ENCODE results near the gene MAP3K1.

MAP3K1 gene

DNA sequence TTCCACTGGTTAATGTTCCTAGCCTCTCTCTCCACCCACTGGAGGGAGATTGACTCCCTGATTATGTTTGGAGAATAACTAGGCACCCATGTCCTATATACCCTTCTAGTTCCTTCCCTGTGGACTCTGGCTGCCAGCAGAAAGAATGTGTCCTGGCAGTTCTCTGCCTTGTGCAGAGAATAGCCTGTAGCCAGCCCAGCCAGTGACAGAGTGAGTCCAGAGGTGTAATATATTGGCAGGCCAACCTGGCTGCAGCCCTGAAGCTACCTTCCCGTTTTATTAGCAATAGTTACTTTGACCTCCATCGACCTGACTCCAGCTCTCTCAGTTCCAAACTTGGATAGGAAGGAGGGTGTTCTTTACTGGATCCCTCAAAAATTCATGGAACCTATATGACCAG lies 102.2 kb downstream of the MAP3K1 start:
- no peak overlapping the region for H3K4me3 ChIP-seq (ENCODE audit: low read depth, low read length)
- TF ChIP-seq, protein P1, sequence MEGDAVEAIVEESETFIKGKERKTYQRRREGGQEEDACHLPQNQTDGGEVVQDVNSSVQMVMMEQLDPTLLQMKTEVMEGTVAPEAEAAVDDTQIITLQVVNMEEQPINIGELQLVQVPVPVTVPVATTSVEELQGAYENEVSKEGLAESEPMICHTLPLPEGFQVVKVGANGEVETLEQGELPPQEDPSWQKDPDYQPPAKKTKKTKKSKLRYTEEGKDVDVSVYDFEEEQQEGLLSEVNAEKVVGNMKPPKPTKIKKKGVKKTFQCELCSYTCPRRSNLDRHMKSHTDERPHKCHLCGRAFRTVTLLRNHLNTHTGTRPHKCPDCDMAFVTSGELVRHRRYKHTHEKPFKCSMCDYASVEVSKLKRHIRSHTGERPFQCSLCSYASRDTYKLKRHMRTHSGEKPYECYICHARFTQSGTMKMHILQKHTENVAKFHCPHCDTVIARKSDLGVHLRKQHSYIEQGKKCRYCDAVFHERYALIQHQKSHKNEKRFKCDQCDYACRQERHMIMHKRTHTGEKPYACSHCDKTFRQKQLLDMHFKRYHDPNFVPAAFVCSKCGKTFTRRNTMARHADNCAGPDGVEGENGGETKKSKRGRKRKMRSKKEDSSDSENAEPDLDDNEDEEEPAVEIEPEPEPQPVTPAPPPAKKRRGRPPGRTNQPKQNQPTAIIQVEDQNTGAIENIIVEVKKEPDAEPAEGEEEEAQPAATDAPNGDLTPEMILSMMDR (IDR thresholded peaks at IDR 0.05; ENCODE audit: borderline replicate concordance, insufficient read depth, low read depth, low read length), result no peak

DNA sequence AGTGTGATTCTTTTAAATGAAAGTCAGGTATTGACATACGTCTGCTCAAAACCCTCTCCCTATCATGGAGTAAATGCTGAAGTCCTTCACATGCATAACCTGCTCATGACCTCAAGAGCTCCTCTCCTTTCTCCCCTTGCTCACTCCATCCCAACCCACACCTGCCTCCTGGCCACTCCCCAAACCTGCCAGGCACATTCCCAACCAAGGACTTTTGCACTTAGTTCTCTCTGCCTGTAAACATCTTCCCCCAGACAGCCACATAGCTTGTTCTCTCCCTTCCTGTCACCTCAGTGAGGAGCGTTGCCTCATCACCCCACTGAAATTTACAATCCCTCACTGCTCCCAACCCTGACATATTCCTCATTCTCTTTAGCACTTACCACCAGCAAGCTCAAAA lies 102.7 kb downstream of the MAP3K1 start:
- TF ChIP-seq, protein P1 (IDR thresholded peaks at IDR 0.05; ENCODE audit: borderline replicate concordance, insufficient read depth, low read depth, low read length), result no peak
- no peak overlapping the region for H3K4me3 ChIP-seq (ENCODE audit: low read depth, low read length)

DNA sequence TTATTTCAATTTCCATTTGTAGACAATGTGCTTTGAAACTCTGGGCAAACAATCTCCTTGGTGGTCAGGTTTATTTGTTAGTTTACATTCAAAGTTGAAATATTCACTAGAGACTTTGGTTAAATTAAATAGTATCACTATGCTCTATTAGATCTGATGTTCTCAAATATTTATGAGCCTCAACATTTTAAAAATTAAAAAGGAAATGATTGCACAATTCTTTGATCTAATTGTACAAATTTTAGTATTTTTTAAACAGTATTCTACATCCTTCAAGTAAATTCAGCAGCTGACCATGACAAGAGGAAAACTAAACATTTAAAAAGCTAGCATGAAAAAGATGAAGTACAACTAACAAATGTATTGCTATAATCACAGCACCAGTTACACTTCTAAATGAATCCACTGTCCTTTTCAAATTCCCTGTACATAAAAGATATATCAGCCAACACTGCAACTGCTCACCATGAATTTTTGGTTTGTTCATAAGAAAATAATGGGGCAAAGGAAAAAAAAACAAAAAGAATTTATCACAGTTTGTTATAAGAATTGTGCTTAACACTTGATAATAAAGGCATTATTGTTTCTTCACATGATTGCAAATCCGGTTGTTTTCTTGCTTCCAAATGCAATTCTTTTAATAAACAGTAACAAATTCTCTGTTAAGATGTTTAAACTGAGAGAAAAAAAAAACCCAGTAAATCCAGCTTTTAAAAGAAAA lies 104.8 kb downstream of the MAP3K1 start:
- no peak overlapping the region for H3K4me3 ChIP-seq (ENCODE audit: low read depth, low read length)
- TF ChIP-seq, protein P1 (IDR thresholded peaks at IDR 0.05; ENCODE audit: borderline replicate concordance, insufficient read depth, low read depth, low read length), result no peak

DNA sequence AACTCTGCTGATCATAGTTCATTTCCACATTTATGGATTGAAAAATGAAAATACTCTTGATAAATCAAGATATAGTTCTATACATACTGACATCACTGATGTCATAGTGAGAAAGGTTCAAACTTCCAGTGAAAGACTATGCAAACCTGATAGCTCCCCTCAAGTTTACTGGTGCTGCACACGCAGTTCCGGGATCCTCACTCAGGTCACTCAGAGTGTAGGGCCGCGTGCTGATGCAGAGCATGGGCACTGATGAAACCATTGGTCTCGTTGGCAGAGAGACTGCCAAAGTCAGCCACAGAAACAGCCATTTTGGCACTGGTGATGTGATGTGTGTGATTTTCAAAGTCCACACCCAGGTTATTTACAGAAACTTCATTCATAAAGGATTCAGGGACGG lies 107.6 kb downstream of the MAP3K1 start:
- H3K4me3 ChIP-seq (ENCODE audit: low read depth, low read length), result no peak overlapping the region
- TF ChIP-seq, protein P1 (IDR thresholded peaks at IDR 0.05; ENCODE audit: borderline replicate concordance, insufficient read depth, low read depth, low read length), result no peak

DNA sequence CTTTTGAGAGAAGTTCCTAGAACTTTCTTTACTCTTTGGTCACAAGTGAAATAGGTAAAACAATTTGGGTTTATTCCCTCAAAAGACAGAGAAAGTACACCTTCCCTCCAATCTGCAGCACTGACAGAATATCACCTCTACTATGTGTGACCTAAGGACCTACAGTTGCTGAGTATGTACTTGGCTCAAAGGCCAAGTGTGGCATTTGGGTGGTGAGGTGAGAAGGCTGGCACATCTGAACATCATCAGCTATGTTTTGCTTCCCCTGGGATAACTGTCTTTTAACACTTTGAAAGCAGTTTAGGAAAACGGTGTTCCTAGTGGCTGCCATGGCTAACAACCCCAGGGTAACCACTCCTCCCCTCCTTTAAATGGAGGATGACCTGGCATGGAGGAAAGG lies 119.0 kb downstream of the MAP3K1 start:
- TF ChIP-seq, protein P1 (IDR thresholded peaks at IDR 0.05; ENCODE audit: borderline replicate concordance, insufficient read depth, low read depth, low read length), result no peak
- H3K4me3 ChIP-seq (ENCODE audit: low read depth, low read length), result no peak overlapping the region

- TF ChIP-seq, protein P1 (IDR thresholded peaks at IDR 0.05; ENCODE audit: borderline replicate concordance, insufficient read depth, low read depth, low read length), result no peak
- H3K4me3 ChIP-seq (ENCODE audit: low read depth, low read length), result no peak overlapping the region
These were observed 123.5 kb downstream of the MAP3K1 start for GRCh38 chr5:56938858-56939257.

- TF ChIP-seq, protein P1 (IDR thresholded peaks at IDR 0.05; ENCODE audit: borderline replicate concordance, insufficient read depth, low read depth, low read length), result no peak
- H3K4me3 ChIP-seq (ENCODE audit: low read depth, low read length), result no peak overlapping the region
These were observed 126.6 kb downstream of the MAP3K1 start for GRCh38 chr5:56941981-56942380.

All from GM12875 (cell line).